22Rv1 (cell line): ENCODE data around the gene PLEKHF1.

Experiments
- H3K27ac ChIP-seq: fragments of 450-650 bp; 2 replicates; pipeline ENCODE4 v1.5.1; 2017
- CTCF ChIP-seq: fragments of 450-650 bp; IDR thresholded peaks from 2 replicates; pipeline ENCODE4 v1.5.1; 2017; ENCODE audit warnings: mild to moderate bottlenecking
- ZFX ChIP-seq: fragments of 450-650 bp; IDR thresholded peaks from 2 replicates; pipeline ENCODE4 v1.6.1; 2017; ENCODE audit warnings: antibody characterized with exemption, borderline replicate concordance

Gene PLEKHF1

GRCh38 chr19:29671393-29672160, 6.3 kb downstream of the PLEKHF1 start:
- no peak for TF ChIP-seq CTCF
- TF ChIP-seq ZFX: no peak

GRCh38 chr19:29672319-29672932, 7.2 kb downstream of the PLEKHF1 start:
- TF ChIP-seq CTCF (no peak), ZFX (no peak)
- H3K27ac ChIP-seq: no peak overlapping the region

More at GRCh38 chr19:29671393-29672160, 6.3 kb downstream of the PLEKHF1 start:
- H3K27ac ChIP-seq: no peak overlapping the region

GRCh38 chr19:29672933-29673336, 7.7 kb downstream of the PLEKHF1 start:
- no peak overlapping the region for H3K27ac ChIP-seq
- TF ChIP-seq CTCF: no peak
- no peak for TF ChIP-seq ZFX

GRCh38 chr19:29673451-29674371, 8.4 kb downstream of the PLEKHF1 start:
- no peak overlapping the region for H3K27ac ChIP-seq

GRCh38 chr19:29674374-29675119, 9.3 kb downstream of the PLEKHF1 start:
- H3K27ac ChIP-seq: no peak overlapping the region
- no peak for TF ChIP-seq ZFX
- TF ChIP-seq CTCF: no peak

More at GRCh38 chr19:29673451-29674371, 8.4 kb downstream of the PLEKHF1 start:
- TF ChIP-seq CTCF: no peak
- TF ChIP-seq ZFX: no peak

GRCh38 chr19:29675120-29675649, 9.9 kb downstream of the PLEKHF1 start:
- no peak overlapping the region for H3K27ac ChIP-seq
- TF ChIP-seq CTCF (no peak), ZFX (no peak)
